Fibroblast of lung (primary cell): ENCODE measurements around the gene GRIA1. TPM values are rescaled to one million over a fixed set of nuclear protein-coding genes. Genes with fewer than 3 reads are reported as not detected.
A peak's percentile ranks its signal among the peaks of the same experiment; 100 is the strongest.

ENCODE experiments used
- DNase-seq, 2 donors: peaks; one replicate each; pipeline versions ENCODE4 v3.0.0 to v3.0.0-alpha.2; 2010; ENCODE audit warnings: low read depth in 2 of 2
- H2AFZ ChIP-seq: 2 replicates; pipeline ENCODE4 v1.5.1; 2012; ENCODE audit warnings: low read length, control low read depth, inconsistent platforms
- H3K27ac ChIP-seq: 2 replicates; pipeline ENCODE4 v1.5.1; 2011; ENCODE audit warnings: low read length, control low read depth; ENCODE audit not compliant: insufficient read depth
- H3K27me3 ChIP-seq: 2 replicates; pipeline ENCODE4 v1.5.1; 2011; ENCODE audit warnings: mild to moderate bottlenecking, low read length; ENCODE audit not compliant: control insufficient read depth, insufficient read depth
- H3K36me3 ChIP-seq: 2 replicates; pipeline ENCODE4 v1.5.1; 2011; ENCODE audit warnings: low read length; ENCODE audit not compliant: control insufficient read depth, insufficient read depth
- H3K4me1 ChIP-seq: 2 replicates; pipeline ENCODE4 v1.5.1; 2011; ENCODE audit warnings: low read length; ENCODE audit not compliant: control insufficient read depth, insufficient read depth; ENCODE audit errors: extremely low read depth
- H3K4me2 ChIP-seq: 2 replicates; pipeline ENCODE4 v1.5.1; 2011; ENCODE audit warnings: low read length, control low read depth; ENCODE audit not compliant: insufficient read depth; ENCODE audit errors: extremely low read depth
- H3K4me3 ChIP-seq, 4 experiments: fragments of 200-600 bp in 1 of 4; sonication (generic) in 1 of 4; replicated peaks in 1 of 4; 2 replicates each; pipeline ENCODE4 v1.5.1; 2011 to 2016; ENCODE audit warnings: low read length in 4 of 4, low read depth in 3 of 4, mild to moderate bottlenecking in 3 of 4, control low read depth in 2 of 4, inconsistent platforms in 1 of 4, mixed read lengths in 1 of 4; ENCODE audit not compliant: insufficient read depth in 1 of 4; ENCODE audit errors: control extremely low read depth in 1 of 4
- H3K79me2 ChIP-seq: 2 replicates; pipeline ENCODE4 v1.5.1; 2012; ENCODE audit warnings: mild to moderate bottlenecking, low read length, inconsistent platforms; ENCODE audit not compliant: control insufficient read depth, insufficient read depth
- H3K9ac ChIP-seq: 2 replicates; pipeline ENCODE4 v1.5.1; 2011; ENCODE audit warnings: mild to moderate bottlenecking, low read length, control low read depth; ENCODE audit not compliant: insufficient read depth
- H3K9me3 ChIP-seq: 2 replicates; pipeline ENCODE4 v1.5.1; 2012; ENCODE audit warnings: low read depth, low read length; ENCODE audit not compliant: control insufficient read depth, insufficient read depth
- H4K20me1 ChIP-seq: 2 replicates; pipeline ENCODE4 v1.5.1; 2011; ENCODE audit warnings: low read length; ENCODE audit not compliant: control insufficient read depth, insufficient read depth; ENCODE audit errors: extremely low read depth
- CTCF ChIP-seq, 2 donors: IDR thresholded peaks in 1 of 2; conservative IDR thresholded peaks in 1 of 2; 1 replicate in 1 of 2; 2 replicates in 1 of 2; pipeline ENCODE4 v1.5.1; 2011 to 2012; ENCODE audit warnings: low read length in 2 of 2, control low read depth in 1 of 2, inconsistent platforms in 1 of 2, low read depth in 1 of 2, mild to moderate bottlenecking in 1 of 2
- EZH2 ChIP-seq: IDR thresholded peaks from 2 replicates; pipeline ENCODE4 v1.5.1; 2012; ENCODE audit warnings: low read length, control low read depth, mild to moderate bottlenecking; ENCODE audit errors: missing control alignments
- polyA minus RNA-seq: library from RNA; depleted of rRNA, polyadenylated mRNA; stranded (reverse); fragments of >200 nt; gene quantifications from 2 replicates; pipeline ENCODE4 v1.2.3, GENCODE V29; 2011; ENCODE audit warnings: low replicate concordance
- polyA plus RNA-seq, 2 donors: library from polyadenylated mRNA; depleted of rRNA in 1 of 2; stranded (reverse) in 1 of 2; unstranded in 1 of 2; fragments of >200 nt; gene quantifications; 2 replicates each; pipeline ENCODE4 v1.2.1, GENCODE V29; 2011 to 2012; ENCODE audit warnings: missing spikeins in 1 of 2
- total RNA-seq: library from RNA; depleted of rRNA; stranded (reverse); fragments of >200 nt; gene quantifications from 2 replicates; pipeline ENCODE4 v1.2.1, GENCODE V29; 2014

The GRIA1 gene
- total RNA-seq (1.8 and 4.5 TPM in 2 replicates), polyA plus RNA-seq (0.12 and 2.0 TPM in 2 replicates), polyA minus RNA-seq (9.2 TPM in 1 of 2 replicates, not detected in the other)
- 0.15 and 2.7 TPM in 2 replicates for polyA plus RNA-seq (2012)

- Histone ChIP-seq H2AFZ (peak within 1 kb of the TSS; percentile 78), H3K9me3 (no peaks in the 10 kb centered on the region), H3K36me3 (no peaks in the 10 kb centered on the region), H3K79me2 (no peaks in the 10 kb centered on the region), H3K9ac (no peak within 1 kb of the TSS), H3K4me2 (peak within 1 kb of the TSS; percentile 93), H3K27ac (no peak within 1 kb of the TSS), H3K4me1 (peaks cover 3% of the 10 kb centered on the region), H3K4me3 (peak within 1 kb of the TSS; percentile 16 to 72 (median 34)), H4K20me1 (no peaks in the 10 kb centered on the region), H3K27me3 (no peaks in the 10 kb centered on the region)
- TF ChIP-seq EZH2, result no peak
- no peak for TF ChIP-seq CTCF (conservative IDR thresholded peaks at IDR 0.05 in 1 of 2, IDR thresholded peaks at IDR 0.05 in 1 of 2; ENCODE audit: low read depth in 1 of 2, low read length in 2 of 2)
- peak; percentile 28 to 32 for DNase-seq
These were observed at the start of gene GRIA1 for GRCh38 chr5:153490118-153491037. Gene GRIA1 (plus strand): TSS chr5:153490670.

- Histone ChIP-seq H2AFZ (no peak overlapping the region), H3K4me2 (no peak overlapping the region), H3K9me3 (no peaks in the 10 kb centered on the region), H3K27me3 (no peaks in the 10 kb centered on the region), H3K9ac (no peak overlapping the region), H3K27ac (no peak overlapping the region), H3K4me3 (no peak overlapping the region), H3K79me2 (no peaks in the 10 kb centered on the region), H3K36me3 (no peaks in the 10 kb centered on the region), H3K4me1 (peaks cover 2% of the 10 kb centered on the region), H4K20me1 (no peaks in the 10 kb centered on the region)
- peak; percentile 1 to 21 for DNase-seq
- TF ChIP-seq CTCF (conservative IDR thresholded peaks at IDR 0.05 in 1 of 2, IDR thresholded peaks at IDR 0.05 in 1 of 2; ENCODE audit: low read depth in 1 of 2, low read length in 2 of 2), result no peak
- no peak for TF ChIP-seq EZH2
These were observed 44.4 kb upstream of the GRIA1 start for GRCh38 chr5:153445875-153446579.

GRCh38 chr5:153447534-153447933, 42.9 kb upstream of the GRIA1 start:
- TF ChIP-seq EZH2 (no peak), CTCF (conservative IDR thresholded peaks at IDR 0.05 in 1 of 2, IDR thresholded peaks at IDR 0.05 in 1 of 2; ENCODE audit: low read depth in 1 of 2, low read length in 2 of 2) (no peak)
- DNase-seq, result no peak
- Histone ChIP-seq H3K79me2 (no peaks in the 10 kb centered on the region), H3K9me3 (no peaks in the 10 kb centered on the region), H3K36me3 (no peaks in the 10 kb centered on the region), H3K9ac (no peak overlapping the region), H3K4me1 (peaks cover 2% of the 10 kb centered on the region), H3K27me3 (no peaks in the 10 kb centered on the region), H3K27ac (no peak overlapping the region), H2AFZ (no peak overlapping the region), H4K20me1 (no peaks in the 10 kb centered on the region), H3K4me3 (no peak overlapping the region), H3K4me2 (no peak overlapping the region)
